HG03108 (cell line): ENCODE measurements around the gene PAXIP1.

Source experiments
- ATAC-seq: cut with Tn5 transposase; IDR thresholded peaks from one replicate; pipeline ENCODE4 v1.9.1; 2021; ENCODE audit warnings: moderate library complexity; ENCODE audit not compliant: unreplicated experiment

The PAXIP1 gene

DNA sequence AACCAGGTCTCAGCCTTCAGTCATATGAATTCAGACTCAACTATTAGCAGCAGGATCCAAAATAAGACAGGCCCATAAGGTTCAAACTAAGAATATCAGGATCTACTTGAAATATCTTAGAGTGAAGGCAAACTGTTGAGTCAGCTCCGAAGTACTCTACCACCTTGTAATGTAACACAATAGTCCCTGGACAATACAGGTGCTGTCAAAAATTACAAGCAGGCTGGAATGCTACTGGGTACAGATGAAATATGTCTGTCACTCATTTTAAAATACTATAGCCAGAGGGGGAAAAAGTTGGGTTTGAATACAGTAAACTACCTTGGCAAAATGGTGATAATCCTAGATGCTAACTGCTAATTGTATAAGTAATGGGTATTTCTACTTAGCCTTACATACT lies 6.8 kb downstream of the PAXIP1 start:
- ATAC-seq = no peak

DNA sequence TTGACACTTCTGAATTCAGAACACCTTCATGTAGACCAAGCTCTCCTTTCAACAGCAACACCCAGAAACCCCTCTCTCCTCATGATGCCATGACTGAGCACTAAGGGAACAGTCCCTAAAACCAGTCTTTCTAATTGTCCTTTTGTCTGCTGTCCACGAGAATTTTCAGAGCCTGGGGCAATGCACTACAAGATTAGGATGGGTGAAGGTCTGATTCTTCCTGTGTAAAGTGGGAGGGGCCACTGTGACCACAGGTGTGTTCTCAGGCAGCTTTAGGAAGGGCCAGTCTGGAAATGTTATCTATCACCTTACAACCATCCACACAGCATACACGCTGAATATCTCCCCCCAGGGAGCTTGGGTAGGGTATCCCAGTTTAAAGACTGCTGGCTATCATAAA lies 7.9 kb downstream of the PAXIP1 start:
- ATAC-seq = no peak

DNA sequence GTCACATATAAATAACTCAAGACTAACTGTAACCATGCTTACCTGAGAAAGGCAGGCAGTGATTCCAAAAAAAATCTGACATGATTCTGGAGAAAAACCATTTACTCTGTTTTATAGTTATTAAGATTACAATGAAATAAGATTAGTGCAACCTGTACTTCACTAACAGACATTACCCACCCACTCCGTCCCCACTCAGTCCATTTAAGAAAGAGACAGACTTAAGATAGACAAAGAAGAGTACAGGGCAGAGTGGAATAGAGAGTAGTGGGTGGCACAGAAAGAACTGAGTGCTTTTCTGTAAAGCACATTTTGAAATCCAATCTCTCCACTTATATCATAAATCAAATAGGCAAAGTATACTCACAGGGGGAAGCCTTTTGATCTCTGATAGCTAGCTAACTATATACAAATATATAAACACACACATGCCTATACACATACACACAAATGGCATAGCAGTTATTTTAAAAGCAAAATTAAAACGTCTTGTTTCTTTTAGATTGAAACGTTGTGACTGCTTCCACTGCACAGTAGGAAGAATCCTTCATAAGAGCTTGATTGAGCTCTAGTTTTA lies 11.9 kb downstream of the PAXIP1 start:
- ATAC-seq = no peak

DNA sequence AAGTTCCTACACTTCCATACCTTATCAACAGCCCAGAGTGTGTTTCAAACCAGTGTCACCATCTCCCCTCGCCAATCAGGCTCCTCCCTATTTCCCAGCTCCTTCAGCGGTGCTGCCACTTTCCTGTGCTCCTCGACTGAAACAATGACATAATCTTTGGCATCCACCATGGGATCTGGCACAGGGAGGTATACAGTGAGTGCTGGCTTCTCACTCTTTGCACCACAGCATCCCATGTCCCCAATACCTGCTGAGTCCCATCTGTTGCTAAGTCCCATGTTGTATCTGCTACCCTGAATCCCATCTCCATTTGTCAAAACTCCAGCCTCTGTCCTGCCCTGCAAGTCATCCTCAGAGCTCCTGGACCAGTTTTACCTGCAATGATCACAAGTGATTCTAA lies 15.4 kb downstream of the PAXIP1 start:
- ATAC-seq = no peak

DNA sequence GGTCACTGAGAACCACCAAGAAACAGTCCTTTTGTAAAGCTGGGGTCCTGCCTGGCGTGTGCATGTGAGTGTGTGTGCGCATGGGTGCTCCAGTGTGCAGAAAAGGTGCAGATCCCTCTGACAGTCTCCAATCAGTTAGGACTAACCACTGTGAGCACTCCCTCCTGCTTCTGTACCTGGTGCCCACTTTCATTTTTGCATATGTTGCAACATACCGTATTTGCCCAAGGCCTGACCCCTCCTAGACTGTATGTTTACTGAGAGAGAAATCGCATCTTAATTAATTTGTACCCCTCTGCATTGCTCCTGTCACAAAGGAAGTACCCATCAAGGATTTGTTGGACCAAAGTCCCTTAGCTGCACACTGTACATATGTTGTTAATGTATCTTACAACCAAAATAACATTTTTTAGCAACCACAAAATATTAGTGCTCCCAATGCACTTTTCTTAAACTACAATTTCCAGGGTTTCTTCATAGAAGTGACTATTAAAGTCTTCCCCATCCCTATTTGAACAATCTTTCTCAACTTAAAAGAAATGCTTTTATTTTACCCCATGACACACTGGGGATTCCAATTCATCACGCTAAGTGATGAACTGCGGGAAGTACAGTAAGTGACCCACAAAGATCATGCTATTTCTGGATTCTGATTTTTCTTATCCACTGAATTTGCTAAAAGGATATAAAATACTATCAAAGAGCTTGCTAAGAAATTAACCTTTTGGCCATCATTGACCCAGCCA lies 16.6 kb downstream of the PAXIP1 start:
- no peak for ATAC-seq

DNA sequence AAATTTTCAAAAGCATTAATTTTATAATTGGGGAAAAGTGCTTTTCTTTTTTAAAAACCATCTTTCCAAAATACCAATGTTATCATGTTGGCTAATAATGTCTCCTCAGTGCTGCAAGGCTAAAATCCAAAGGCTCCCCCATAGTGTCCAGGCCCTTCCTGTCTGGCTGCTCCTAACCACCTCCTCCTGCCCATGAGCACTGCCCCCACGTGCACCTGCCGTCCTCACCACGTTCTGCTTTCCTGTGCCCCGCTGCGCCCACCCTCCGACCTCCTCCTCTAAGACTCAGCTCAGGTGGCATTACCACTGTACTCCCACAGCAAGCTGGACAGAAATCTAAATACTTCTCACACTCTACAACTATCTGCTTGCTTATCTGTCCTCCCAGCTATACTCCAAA lies 17.7 kb downstream of the PAXIP1 start:
- no peak for ATAC-seq

DNA sequence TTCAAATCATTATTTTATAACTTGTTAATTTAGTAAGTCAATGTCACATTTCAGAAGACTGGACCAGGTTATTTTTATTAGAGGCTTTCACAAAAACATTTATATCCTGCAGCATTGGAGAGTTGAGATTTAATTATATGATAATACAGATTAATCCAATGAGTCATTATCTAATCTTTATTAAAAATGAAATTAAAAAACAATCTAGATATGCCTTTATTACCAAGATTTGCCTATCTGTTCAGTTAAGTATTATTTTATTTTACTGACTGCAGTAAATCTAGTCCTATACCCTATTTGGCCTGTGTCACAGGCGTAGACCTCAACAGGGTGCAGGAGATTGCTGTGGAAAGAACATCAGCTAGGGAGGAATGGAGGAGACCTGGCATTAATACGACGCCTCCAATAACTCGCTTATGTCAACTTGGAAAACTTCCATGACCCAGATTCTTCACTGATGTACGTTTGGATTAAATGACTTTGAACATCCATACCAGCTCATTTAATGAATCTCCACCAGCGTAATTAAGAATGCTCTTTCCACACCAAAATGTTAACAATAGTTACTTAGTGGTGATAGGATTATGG lies 18.2 kb downstream of the PAXIP1 start:
- ATAC-seq = no peak

DNA sequence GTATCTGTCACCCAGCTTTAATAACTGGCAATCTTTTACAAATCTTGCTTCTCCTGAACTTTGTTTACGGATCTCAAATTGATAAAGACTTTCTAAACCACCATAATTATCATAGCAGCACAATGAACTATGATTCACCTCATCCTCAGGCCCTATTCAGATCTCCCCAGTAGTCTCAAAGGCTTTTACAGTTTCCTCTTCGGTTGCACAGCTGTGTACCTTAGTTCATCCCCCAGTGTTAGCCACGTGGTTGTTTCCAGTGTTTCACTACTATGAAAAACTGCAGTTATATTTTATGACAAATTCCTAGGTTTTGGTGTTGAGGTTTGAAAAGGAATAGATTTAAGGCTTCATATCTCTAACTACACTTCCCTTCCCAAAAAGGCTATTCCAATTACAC lies 24.9 kb downstream of the PAXIP1 start:
- ATAC-seq = no peak

DNA sequence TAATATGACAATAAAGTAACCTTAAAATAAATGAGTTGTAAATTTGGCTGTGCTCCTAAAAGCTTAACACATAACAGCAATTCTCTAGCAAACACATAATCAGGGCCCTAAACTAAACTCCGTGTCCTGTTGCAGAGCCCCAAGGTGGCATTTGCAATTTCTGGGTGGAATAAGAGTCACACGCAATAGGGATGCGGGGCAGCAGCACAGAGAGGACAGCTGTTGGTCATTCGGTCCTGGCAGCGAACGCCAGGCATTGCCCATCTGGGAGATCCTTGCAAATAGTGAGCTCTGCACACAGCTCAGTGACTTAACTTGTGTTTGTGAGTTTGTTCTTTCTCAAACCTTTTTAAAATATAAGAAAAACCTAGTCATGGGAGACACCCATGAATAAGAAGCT lies 25.7 kb downstream of the PAXIP1 start:
- no peak for ATAC-seq

DNA sequence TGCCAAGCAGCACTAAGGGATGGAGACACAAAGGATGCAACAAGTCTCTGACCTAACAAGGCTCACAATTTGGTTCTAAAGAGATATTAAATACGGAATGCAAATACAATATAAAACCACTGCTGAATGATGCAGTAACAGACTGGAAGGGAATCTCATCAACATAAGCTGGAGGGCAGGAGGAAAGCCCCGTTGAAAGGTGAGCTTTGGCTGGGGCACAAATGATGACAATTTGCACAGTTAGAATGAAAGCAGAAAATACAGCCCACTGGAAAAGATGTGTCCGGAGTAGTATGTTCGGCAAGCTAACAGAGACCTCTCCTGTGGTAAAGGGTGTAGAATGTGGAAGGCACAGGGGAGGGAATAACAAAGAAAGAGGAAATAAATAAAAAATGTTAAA lies 26.1 kb downstream of the PAXIP1 start:
- no peak for ATAC-seq

DNA sequence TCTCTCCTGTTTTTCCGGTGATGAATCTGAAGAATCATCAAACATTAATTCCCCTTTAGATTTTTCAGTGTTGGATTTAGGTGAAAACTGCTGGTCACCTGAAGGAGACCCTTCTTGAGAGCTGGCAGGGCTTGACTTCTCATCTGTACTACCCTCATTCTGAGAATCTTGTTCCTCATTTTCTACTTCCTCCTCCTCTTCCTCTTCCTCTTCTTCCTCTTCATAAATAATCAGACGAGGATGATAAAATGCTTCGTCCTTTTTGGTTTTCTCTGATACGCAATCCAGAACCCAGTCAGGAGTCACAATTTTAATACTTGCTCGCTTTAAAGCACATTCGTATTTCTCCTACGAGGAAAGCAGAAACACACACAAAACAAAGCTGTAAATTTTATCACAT lies 26.9 kb downstream of the PAXIP1 start:
- ATAC-seq = no peak

DNA sequence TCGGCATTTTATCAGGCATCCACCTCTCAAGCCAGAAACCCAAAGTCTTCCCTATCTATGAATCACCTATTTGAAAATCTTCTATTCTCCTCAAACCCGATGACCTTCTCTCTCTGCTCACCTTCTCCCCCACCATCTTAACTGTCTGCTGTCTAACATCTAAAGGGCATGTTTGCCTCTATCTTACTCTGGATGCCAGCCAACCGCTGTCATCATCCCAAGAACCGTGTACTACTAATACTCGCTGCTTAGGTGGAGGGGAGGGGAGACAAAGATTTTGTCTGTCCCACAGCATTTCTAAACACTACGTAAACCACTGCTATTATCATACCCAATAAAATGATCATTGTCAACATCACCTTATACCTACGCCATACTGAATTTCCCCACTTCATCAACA lies 29.5 kb downstream of the PAXIP1 start:
- no peak for ATAC-seq

DNA sequence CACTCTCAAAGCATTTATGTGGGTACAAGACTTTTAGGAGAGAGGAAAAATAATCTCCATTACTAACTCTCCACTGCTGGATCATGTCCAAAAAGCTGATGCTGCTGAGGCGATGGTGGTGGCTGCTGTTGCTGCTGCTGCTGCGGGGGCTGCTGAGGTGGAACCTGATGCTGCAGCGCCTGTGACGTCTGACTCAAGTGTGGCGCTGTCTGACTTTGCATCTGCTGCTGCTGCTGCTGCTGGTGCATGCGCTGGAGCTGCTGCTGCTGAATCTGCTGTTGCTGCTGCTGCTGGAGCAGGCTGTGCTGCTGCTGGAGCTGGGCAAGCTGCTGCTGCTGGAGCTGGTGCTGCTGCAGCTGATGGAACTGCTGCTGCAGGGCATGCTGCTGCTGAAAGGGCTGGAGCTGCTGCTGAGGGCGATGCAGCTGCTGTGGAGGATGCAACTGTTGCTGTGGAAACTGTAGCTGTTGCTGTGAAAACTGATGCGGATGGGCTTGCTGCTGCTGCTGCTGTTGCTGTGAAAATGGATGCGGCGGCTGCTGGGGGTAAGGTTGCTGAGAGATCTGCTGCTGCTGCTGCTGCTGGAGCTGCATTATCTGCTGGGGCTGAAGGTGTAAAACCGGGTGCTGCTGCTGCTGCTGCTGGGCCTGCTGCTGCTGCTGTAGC lies 34.5 kb downstream of the PAXIP1 start:
- no peak for ATAC-seq

DNA sequence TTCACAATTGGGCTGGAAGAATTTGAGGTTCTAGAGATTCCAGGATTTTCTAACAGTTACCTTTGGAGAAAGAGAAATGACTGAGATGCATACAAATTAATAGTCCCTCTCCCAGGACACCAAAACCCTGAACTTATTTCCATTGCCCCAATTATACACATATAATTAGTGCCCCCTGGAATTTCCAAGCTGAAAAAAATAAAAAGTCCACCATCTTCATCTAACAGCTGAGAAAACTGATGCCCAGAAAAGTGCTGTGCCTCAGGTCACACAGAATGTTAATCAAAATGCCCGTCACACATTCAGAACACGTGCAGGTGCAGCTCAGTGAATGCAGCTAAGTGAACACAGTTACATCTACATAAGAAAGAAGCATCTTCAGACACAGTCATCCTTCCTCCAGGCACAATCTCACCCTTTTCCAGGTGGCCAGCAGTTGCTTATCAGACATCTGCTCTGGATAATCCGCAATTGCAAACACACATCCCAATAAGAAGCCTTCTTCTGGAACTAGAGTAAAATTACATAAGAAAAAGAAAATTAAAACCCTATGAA lies 35.4 kb downstream of the PAXIP1 start:
- no peak for ATAC-seq

DNA sequence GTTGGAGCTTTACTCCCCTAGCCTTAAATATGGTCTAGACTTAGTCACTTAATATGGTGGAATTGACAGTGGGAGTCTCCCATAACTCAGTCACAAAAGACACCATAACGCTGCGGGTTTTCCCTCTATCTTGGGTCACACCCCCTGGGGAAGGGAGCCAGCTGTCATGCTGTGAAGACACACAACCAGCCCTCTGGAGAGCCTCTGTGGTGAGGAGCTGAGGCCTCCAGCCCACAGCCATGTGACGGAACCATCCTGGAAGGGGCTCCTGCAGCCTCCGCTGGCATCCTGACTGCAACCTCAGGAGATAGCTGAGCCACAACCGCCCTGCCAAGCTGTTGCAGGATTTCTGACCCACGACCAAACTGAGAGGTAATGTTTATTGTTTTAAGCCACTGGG lies 37.9 kb downstream of the PAXIP1 start:
- no peak for ATAC-seq

DNA sequence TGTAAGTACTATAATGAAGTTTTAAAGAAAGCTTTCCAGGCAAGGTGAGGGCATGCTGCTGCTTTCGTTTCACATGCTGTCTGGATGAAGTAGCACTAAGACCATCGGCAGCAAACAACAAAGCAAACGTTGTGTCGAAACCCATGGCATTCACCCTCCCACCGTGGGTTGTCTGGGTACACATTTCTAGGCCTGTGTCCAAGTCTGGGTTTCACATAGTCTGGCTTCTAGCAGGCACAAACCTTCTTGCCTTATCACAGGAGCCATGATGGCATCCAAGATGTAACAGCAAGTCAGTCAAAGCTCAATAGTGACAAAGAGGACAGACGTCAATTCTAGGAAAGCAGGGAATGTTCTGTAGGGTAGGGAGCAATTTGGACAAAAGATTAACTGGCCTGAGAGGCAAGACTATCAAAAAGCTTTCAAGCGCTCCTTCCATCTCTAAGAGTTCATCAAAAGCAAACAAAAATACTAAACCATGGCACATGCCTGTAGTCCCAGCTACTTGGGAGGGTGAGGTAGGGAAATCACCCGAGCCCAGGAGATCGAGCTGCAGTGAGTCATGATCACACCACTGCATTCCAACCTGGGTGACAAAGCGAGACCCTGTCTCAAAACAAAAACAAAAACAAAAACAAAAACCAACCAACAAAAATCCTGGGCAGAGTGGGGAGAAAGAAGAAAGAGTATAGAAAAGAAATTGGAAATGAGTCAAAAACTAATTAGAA lies 42.7 kb downstream of the PAXIP1 start:
- no peak for ATAC-seq

DNA sequence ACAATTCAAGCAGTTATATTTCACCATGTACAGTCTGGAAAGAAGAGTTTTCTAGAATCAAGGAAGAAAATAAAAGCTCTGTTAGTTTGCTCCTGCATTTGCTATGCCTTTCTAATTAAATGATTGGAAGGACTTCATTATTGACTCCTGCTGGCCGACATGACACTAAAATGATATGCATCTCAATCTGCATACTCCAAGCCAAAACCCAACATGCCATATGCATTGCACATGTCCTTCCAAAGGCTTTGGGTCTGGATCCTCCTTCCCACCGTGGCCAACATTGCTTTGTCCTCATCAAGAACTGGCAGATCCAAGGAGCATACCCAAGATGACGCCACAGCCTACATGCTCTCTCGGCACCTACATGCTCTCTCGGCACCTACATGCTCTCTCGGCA lies 46.5 kb downstream of the PAXIP1 start:
- ATAC-seq = no peak

DNA sequence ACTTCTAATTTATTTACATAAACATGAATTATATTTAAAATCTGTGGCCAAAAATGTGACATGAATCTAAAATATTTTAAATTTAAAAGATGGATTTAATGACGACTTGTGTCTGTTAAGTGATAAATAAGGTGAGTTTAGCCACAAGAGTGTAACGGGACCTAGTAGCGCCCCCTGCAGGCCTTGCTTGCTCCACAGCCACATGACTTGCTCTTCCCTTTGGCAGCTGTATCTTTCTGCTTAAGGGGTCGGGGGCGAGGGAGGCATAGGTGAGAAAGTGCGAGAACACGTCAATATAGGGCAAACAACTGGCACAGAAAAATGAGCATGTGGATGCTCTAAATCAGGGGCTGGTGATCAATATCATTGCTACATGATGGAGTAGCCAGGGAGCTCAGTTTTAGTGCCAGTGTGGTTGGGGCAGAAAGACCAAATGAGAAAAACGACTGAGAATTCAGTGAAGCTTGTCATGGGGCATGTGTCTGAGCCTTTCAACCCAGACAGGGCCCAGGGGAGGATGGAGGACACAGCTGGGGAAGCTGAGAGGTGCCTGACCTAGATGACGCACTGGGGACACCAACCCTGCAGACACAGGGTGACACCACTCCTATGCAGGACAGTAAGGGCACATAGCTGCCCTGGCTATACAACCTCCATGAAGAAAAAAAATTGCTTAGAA lies 49.8 kb downstream of the PAXIP1 start:
- no peak for ATAC-seq

DNA sequence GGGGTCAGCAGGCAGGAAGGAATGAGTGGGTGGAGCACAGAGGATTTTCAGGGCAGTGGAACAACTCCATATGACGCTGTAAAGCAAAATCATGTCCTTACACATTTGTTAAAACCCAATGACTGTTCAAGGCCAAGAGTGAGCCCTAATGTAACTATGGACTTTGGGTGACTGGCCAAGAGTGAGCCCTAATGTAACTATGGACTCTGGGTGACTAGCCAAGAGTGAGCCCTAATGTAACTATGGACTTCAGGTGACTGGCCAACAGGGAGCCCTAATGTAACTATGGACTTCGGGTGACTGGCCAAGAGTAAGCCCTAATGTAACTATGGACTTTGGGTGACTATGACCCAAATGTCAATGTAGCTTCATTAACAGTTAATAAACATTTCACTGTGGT lies 52.0 kb downstream of the PAXIP1 start:
- no peak for ATAC-seq

DNA sequence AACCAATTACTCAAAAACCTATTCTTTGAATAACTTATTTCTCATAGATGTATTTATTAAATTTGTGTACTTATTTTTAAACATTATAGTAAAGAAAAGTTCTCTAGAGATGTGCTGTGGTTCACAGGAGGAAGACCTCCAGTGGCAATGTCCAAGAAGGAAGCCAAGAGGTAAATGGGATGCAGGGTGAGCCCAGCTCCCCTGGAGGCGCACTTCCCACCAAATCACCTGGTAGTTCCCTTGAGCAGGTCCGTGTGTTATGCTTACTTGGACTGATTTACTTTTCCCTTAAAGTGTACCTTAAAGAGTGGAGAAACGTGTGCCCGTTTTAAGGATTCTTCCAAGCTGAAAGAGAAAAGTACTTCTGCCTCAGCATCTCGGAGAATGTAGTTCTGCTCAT lies 55.3 kb downstream of the PAXIP1 start:
- ATAC-seq = no peak

DNA sequence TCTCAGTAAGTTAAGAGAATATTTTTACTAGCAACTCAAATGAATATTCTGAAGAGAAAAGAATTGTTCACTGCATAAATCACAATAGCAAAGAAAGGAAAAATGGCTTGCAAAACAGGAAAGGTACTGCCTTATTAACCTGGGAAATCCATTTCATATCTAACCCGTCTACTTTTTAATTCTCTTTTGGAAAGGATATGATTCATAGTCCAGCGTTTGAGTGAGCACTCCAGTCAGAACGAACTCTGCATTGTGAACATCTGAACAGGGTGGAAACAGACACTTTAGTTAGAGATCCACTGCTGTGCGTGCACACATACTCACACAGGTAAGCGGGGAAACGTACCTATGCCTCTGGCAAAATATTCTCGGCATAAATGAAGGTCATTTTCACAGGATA lies 56.8 kb downstream of the PAXIP1 start:
- no peak for ATAC-seq
